Thyroid gland (tissue), 4 donors: ENCODE measurements around the gene TATDN3.

ENCODE experiments used
- CTCF ChIP-seq, 6 experiments: fragments of 200-600 bp in 3 of 6; fragments of 450-650 bp in 3 of 6; sonication (generic) in 3 of 6; IDR thresholded peaks; one replicate each; pipeline ENCODE4 v1.5.1; 2016 to 2019; ENCODE audit warnings: antibody characterized with exemption in 6 of 6, mild to moderate bottlenecking in 2 of 6, inconsistent platforms in 1 of 6, moderate library complexity in 1 of 6
- POLR2A ChIP-seq, 2 donors: fragments of 450-650 bp; IDR thresholded peaks; one replicate each; pipeline ENCODE4 v1.6.1; 2017; ENCODE audit warnings: antibody characterized with exemption in 2 of 2, mild to moderate bottlenecking in 2 of 2, moderate library complexity in 1 of 2

GRCh38 chr1:212862111-212862690 lies 70.5 kb downstream of the TATDN3 start:
- TF ChIP-seq CTCF (IDR thresholded peaks at IDR 0.05) (no peak), POLR2A (IDR thresholded peaks at IDR 0.05) (no peak)
